ENCODE measurements around the gene ADPRM. TPM values are rescaled to one million over a fixed set of nuclear protein-coding genes. Genes with fewer than 3 reads are reported as not detected.

The ADPRM gene
- total RNA-seq, 2 donors from 2014 or later: 6.9 to 13.6 TPM

DNA sequence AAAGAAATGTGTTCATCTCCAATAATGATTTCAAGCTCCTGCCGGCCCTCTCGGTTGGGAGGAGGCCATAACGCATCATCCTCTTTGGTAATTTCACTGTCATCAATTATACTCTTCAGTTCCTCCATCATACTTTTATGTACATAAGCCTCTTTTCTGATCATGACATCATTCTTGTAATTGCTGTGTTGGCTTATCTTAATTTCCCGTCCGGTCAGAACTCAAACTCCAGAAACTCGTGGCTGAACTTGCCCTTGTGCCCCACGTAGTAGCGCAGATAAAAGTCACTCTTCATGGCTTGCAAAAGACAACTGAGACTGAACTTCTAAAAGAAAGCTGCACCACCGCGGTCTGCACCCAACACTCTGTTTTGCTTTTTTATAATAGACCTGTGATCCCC is 18.8 kb downstream of the ADPRM start:
- peaks cover 21% of the 10 kb centered on the region for H3K36me3 ChIP-seq
- H3K4me1 ChIP-seq (ENCODE audit: control insufficient read depth in 1 of 2, low read depth in 2 of 2): no peaks in the 10 kb centered on the region
- no peaks in the 10 kb centered on the region for H3K27me3 ChIP-seq (replicated peaks; ENCODE audit: insufficient read depth)
- ATAC-seq (ENCODE audit: insufficient number of reproducible peaks, low FRiP score, low read depth): no peak
- no peak for DNase-seq (ENCODE audit: low spot score)
- TF ChIP-seq, protein P1, sequence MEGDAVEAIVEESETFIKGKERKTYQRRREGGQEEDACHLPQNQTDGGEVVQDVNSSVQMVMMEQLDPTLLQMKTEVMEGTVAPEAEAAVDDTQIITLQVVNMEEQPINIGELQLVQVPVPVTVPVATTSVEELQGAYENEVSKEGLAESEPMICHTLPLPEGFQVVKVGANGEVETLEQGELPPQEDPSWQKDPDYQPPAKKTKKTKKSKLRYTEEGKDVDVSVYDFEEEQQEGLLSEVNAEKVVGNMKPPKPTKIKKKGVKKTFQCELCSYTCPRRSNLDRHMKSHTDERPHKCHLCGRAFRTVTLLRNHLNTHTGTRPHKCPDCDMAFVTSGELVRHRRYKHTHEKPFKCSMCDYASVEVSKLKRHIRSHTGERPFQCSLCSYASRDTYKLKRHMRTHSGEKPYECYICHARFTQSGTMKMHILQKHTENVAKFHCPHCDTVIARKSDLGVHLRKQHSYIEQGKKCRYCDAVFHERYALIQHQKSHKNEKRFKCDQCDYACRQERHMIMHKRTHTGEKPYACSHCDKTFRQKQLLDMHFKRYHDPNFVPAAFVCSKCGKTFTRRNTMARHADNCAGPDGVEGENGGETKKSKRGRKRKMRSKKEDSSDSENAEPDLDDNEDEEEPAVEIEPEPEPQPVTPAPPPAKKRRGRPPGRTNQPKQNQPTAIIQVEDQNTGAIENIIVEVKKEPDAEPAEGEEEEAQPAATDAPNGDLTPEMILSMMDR (IDR thresholded peaks at IDR 0.05): no peak
- no peaks in the 10 kb centered on the region for H3K9me3 ChIP-seq
- no peak overlapping the region for H3K27ac ChIP-seq
- no peak overlapping the region for H3K4me3 ChIP-seq

DNA sequence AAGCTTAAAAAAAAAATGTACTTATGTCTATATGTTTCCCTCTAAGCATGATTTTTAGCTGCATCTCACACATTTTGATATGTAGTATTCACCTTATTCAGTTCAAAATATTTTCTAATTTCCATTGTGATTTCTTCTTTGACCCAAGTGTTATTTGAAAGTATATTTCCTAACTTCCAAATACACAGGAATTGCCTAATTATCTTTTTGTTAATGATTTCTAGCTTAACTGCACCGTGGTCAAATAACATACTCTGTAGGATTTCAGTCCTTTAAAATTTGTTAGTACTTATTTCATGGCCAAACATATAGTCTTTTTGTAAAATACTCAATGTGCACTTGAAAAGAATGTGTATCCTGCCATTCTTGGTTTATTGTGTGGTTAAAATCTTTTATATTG is 21.2 kb downstream of the ADPRM start:
- no peak for ATAC-seq (ENCODE audit: insufficient number of reproducible peaks, low FRiP score, low read depth)
- Histone ChIP-seq H3K27me3 (replicated peaks; ENCODE audit: insufficient read depth) (no peaks in the 10 kb centered on the region), H3K4me1 (ENCODE audit: control insufficient read depth in 1 of 2, low read depth in 2 of 2) (no peaks in the 10 kb centered on the region), H3K9me3 (no peaks in the 10 kb centered on the region), H3K36me3 (peaks cover 15% of the 10 kb centered on the region), H3K27ac (no peak overlapping the region), H3K4me3 (no peak overlapping the region)
- DNase-seq (ENCODE audit: low spot score): no peak
- TF ChIP-seq, protein P1 (IDR thresholded peaks at IDR 0.05): no peak

DNA sequence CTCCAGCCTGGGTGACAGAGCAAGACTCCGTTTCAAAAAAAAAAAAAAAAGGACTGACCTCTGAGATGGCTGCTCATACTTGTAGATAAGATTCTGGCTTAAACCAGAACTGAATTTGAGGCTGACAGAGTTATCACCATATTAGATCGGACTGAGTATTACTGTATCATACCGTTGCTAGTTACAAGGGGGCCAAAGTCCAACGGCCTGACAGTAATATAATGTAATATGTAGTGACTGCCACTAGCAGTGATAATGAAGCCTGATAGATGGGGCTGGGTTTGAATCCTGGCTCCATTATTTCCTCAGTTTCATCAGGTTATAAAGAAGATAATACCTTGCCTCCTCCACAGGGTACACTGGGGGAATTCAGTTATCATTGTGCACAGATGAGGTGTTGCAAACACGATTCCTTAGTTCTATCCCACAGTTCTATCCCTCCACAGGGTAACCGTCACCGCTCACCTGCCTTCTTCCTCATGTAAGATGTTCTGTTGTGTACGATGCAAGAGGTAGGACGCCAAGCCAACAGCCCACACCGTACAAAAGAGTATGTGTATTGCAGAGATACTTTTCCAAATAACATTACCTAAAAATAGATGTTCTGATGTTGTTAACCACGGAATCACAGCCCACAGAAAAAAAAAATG is 27.3 kb downstream of the ADPRM start:
- peaks cover 26% of the 10 kb centered on the region for H3K36me3 ChIP-seq
- no peaks in the 10 kb centered on the region for H3K27me3 ChIP-seq (replicated peaks; ENCODE audit: insufficient read depth)
- TF ChIP-seq, protein P1 (IDR thresholded peaks at IDR 0.05): no peak
- no peak overlapping the region for H3K4me3 ChIP-seq
- H3K4me1 ChIP-seq (ENCODE audit: control insufficient read depth in 1 of 2, low read depth in 2 of 2): peaks cover 0 to 8% of the 10 kb centered on the region in 2 donors
- ATAC-seq (ENCODE audit: insufficient number of reproducible peaks, low FRiP score, low read depth): no peak
- H3K9me3 ChIP-seq: no peaks in the 10 kb centered on the region
- no peak for DNase-seq (ENCODE audit: low spot score)
- H3K27ac ChIP-seq: no peak overlapping the region

DNA sequence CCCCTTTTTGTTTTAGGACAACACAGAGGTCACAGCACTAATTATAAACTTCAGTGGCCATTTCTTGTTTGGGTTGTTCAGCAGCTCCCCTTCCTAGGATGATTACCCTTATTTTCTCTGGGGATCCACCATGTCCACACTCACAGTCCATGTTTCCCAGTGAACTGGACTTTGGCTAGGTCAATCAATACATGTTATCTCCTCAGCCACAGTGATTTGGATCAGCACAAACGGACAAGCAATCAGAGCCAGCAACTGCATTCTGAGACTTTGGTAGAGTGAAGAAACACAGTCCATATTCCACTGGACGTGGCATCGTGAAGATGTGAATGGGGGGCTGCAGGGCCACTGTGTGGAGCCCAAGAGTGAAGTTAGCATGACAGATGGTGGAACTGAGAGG is 27.9 kb downstream of the ADPRM start:
- ATAC-seq (ENCODE audit: insufficient number of reproducible peaks, low FRiP score, low read depth) (no peak), DNase-seq (ENCODE audit: low spot score) (no peak)
- H3K9me3 ChIP-seq: no peaks in the 10 kb centered on the region
- TF ChIP-seq, protein P1 (IDR thresholded peaks at IDR 0.05): no peak
- H3K27ac ChIP-seq: no peak overlapping the region
- peaks cover 26% of the 10 kb centered on the region for H3K36me3 ChIP-seq
- H3K27me3 ChIP-seq (replicated peaks; ENCODE audit: insufficient read depth): no peaks in the 10 kb centered on the region
- H3K4me3 ChIP-seq: no peak overlapping the region
- H3K4me1 ChIP-seq (ENCODE audit: control insufficient read depth in 1 of 2, low read depth in 2 of 2): peaks cover 0 to 8% of the 10 kb centered on the region in 2 donors

DNA sequence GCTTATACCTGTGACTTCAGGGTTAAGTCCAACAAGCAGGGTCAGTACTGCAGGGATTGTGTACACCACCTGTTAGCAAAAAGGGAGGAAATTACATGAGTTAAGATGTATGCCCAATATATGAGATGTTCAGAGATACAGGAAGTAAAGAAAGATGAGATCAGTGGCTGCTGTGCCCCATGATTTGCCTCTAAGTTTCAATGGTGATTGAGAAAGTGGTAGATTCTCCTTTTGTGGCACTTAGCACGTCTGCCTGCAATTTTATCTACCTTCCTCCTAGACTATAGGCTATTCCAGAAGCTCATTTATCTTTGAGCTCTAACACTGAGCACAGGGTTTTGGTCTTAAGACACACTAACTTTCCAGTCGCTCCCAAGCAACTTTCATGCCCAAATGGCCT is 28.8 kb downstream of the ADPRM start:
- no peak for ATAC-seq (ENCODE audit: insufficient number of reproducible peaks, low FRiP score, low read depth)
- TF ChIP-seq, protein P1 (IDR thresholded peaks at IDR 0.05): no peak
- H3K4me3 ChIP-seq: no peak overlapping the region

More for the DNA sequence above, 28.8 kb downstream of the ADPRM start:
- peaks cover 22% of the 10 kb centered on the region for H3K36me3 ChIP-seq
- no peak for DNase-seq (ENCODE audit: low spot score)
- peaks cover 4 to 15% of the 10 kb centered on the region in 2 donors for H3K4me1 ChIP-seq (ENCODE audit: control insufficient read depth in 1 of 2, low read depth in 2 of 2)
- no peaks in the 10 kb centered on the region for H3K9me3 ChIP-seq
- no peaks in the 10 kb centered on the region for H3K27me3 ChIP-seq (replicated peaks; ENCODE audit: insufficient read depth)
- no peak overlapping the region for H3K27ac ChIP-seq

Data from thoracic aorta (tissue), 2 donors.